GM12878 (cell line): ENCODE measurements around the gene DENND1A.

Experiments used
- BHLHE40 ChIP-seq, 2 experiments: fragments of 450-650 bp in 1 of 2; IDR thresholded peaks; 2 replicates each; pipeline ENCODE4 v1.6.1; 2011 to 2017; ENCODE audit warnings: low read depth in 2 of 2, borderline replicate concordance in 1 of 2, improper control_type of control experiment in 1 of 2, low read length in 1 of 2, mild to moderate bottlenecking in 1 of 2
- EZH2 ChIP-seq: IDR thresholded peaks from 2 replicates; pipeline ENCODE4 v1.6.1; 2012; ENCODE audit warnings: low read depth, mild to moderate bottlenecking, control low read depth, inconsistent platforms, low read length, borderline replicate concordance; ENCODE audit not compliant: control insufficient read depth
- ZNF207 ChIP-seq: fragments of 450-650 bp; IDR thresholded peaks from 2 replicates; pipeline ENCODE4 v1.6.1; 2014; ENCODE audit warnings: antibody characterized with exemption, mild to moderate bottlenecking, borderline replicate concordance
- TF ChIP-seq, protein P1 (sequence below), 3 experiments: IDR thresholded peaks in 2 of 3; conservative IDR thresholded peaks in 1 of 3; 2 replicates each; pipeline ENCODE4 v1.5.1; 2011; ENCODE audit warnings: low read depth in 3 of 3, low read length in 3 of 3, mild to moderate bottlenecking in 3 of 3, control low read depth in 2 of 3, moderate library complexity in 2 of 3, inconsistent platforms in 1 of 3, mixed read lengths in 1 of 3; ENCODE audit not compliant: control insufficient read depth in 2 of 3, insufficient read depth in 1 of 3; ENCODE audit errors: extremely low read depth in 1 of 3

DNA sequence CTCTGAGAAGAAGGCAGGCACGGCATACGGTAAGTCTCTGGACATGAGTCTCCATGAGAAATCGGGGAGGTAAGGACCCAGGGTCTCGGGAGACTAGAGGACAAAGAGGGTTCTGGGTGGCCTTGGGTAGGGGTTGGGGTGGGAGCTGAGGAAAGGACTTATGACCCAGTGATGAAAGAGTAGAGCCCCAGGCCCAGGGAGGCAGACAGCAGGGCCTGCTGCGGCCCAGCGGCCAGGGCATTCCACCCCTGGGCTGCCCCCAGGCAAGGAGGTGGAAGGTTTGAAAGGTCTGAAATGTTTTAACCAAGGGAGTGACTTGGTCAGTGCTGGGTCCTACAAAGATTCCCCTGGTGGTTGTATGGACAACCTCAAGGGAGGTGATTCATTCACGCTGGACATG is 484.8 kb downstream of the DENND1A start:
- TF ChIP-seq, protein P1, sequence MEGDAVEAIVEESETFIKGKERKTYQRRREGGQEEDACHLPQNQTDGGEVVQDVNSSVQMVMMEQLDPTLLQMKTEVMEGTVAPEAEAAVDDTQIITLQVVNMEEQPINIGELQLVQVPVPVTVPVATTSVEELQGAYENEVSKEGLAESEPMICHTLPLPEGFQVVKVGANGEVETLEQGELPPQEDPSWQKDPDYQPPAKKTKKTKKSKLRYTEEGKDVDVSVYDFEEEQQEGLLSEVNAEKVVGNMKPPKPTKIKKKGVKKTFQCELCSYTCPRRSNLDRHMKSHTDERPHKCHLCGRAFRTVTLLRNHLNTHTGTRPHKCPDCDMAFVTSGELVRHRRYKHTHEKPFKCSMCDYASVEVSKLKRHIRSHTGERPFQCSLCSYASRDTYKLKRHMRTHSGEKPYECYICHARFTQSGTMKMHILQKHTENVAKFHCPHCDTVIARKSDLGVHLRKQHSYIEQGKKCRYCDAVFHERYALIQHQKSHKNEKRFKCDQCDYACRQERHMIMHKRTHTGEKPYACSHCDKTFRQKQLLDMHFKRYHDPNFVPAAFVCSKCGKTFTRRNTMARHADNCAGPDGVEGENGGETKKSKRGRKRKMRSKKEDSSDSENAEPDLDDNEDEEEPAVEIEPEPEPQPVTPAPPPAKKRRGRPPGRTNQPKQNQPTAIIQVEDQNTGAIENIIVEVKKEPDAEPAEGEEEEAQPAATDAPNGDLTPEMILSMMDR (IDR thresholded peaks at IDR 0.05 in 2 of 3, conservative IDR thresholded peaks at IDR 0.05 in 1 of 3; ENCODE audit: control insufficient read depth in 2 of 3, extremely low read depth in 1 of 3, insufficient read depth in 1 of 3, low read depth in 3 of 3, low read length in 3 of 3), result no peak
- TF ChIP-seq ZNF207, result no peak
- no peak for TF ChIP-seq EZH2
- no peak for TF ChIP-seq BHLHE40 (IDR thresholded peaks at IDR 0.05; ENCODE audit: borderline replicate concordance in 1 of 2, low read depth in 2 of 2, low read length in 1 of 2)
